OCI-LY1 (cell line): ENCODE measurements around the gene KIF21A.

Experiments
- H2AFZ ChIP-seq: fragments of 200-600 bp; sonication (generic), shearing (Covaris generic); 2 replicates; pipeline ENCODE4 v1.6.0; 2014; ENCODE audit warnings: antibody characterized with exemption, mild to moderate bottlenecking, low read length
- H3F3A ChIP-seq: fragments of 200-600 bp; sonication (generic), shearing (Covaris generic); 2 replicates; pipeline ENCODE4 v1.6.0; 2014; ENCODE audit warnings: mild to moderate bottlenecking, antibody characterized with exemption, low read length, moderate library complexity; ENCODE audit not compliant: insufficient read depth
- H3K27ac ChIP-seq: fragments of 200-600 bp; sonication (generic); 2 replicates; pipeline ENCODE4 v1.5.1; 2014; ENCODE audit warnings: low read length, mixed run types, mild to moderate bottlenecking, low read depth; ENCODE audit not compliant: poor library complexity, severe bottlenecking
- H3K27me3 ChIP-seq: fragments of 200-600 bp; sonication (generic); 2 replicates; pipeline ENCODE4 v1.6.0; 2014; ENCODE audit warnings: antibody characterized with exemption, mild to moderate bottlenecking, low read length, moderate library complexity; ENCODE audit not compliant: insufficient read depth
- H3K36me3 ChIP-seq: fragments of 200-600 bp; sonication (generic); 2 replicates; pipeline ENCODE4 v1.6.1; 2014; ENCODE audit warnings: mild to moderate bottlenecking, antibody characterized with exemption, low read length, moderate library complexity, mixed read lengths; ENCODE audit not compliant: insufficient read depth
- H3K4me1 ChIP-seq: fragments of 200-600 bp; sonication (generic); 2 replicates; pipeline ENCODE4 v1.5.1; 2014; ENCODE audit warnings: mild to moderate bottlenecking, low read length, moderate library complexity; ENCODE audit not compliant: insufficient read depth, severe bottlenecking
- H3K4me2 ChIP-seq: fragments of 200-600 bp; sonication (generic), shearing (Covaris generic); 2 replicates; pipeline ENCODE4 v1.6.1; 2014; ENCODE audit warnings: low read length
- H3K4me3 ChIP-seq: fragments of 200-600 bp; sonication (generic); 2 replicates; pipeline ENCODE4 v1.5.1; 2014; ENCODE audit warnings: low read length, low read depth, mild to moderate bottlenecking, mixed read lengths; ENCODE audit not compliant: poor library complexity, severe bottlenecking
- H3K79me2 ChIP-seq: fragments of 200-600 bp; shearing (Covaris generic); 2 replicates; pipeline ENCODE4 v1.6.1; 2016; ENCODE audit warnings: mixed run types, low read length, mixed read lengths; ENCODE audit not compliant: insufficient read depth
- H3K9ac ChIP-seq: fragments of 200-600 bp; sonication (generic), shearing (Covaris generic); 2 replicates; pipeline ENCODE4 v1.6.1; 2014; ENCODE audit warnings: mild to moderate bottlenecking, low read length, mixed read lengths
- H3K9me2 ChIP-seq: fragments of 200-600 bp; sonication (generic), shearing (Covaris generic); 2 replicates; pipeline ENCODE4 v1.6.1; 2014; ENCODE audit warnings: low read depth, mild to moderate bottlenecking, low read length, mixed read lengths
- H3K9me3 ChIP-seq: fragments of 200-600 bp; shearing (Covaris generic); 2 replicates; pipeline ENCODE4 v1.6.1; 2014; ENCODE audit warnings: low read length, mixed read lengths
- H4K20me1 ChIP-seq: fragments of 200-600 bp; sonication (generic), shearing (Covaris generic); 2 replicates; pipeline ENCODE4 v1.6.0; 2016; ENCODE audit warnings: mild to moderate bottlenecking, low read length; ENCODE audit not compliant: insufficient read depth
- EZH2 ChIP-seq: fragments of 200-600 bp; sonication (generic), shearing (Covaris generic); IDR thresholded peaks from 2 replicates; pipeline ENCODE4 v1.8.0; 2017; ENCODE audit warnings: borderline replicate concordance, mixed run types, mild to moderate bottlenecking, antibody characterized with exemption, low read length, moderate library complexity, mixed read lengths
- TF ChIP-seq, protein P1 (sequence below): fragments of 200-600 bp; sonication (generic), shearing (Covaris generic); IDR thresholded peaks from 2 replicates; pipeline ENCODE4 v1.5.1; 2017; ENCODE audit warnings: mild to moderate bottlenecking, antibody characterized with exemption, low read length, moderate library complexity, mixed read lengths

KIF21A gene

DNA sequence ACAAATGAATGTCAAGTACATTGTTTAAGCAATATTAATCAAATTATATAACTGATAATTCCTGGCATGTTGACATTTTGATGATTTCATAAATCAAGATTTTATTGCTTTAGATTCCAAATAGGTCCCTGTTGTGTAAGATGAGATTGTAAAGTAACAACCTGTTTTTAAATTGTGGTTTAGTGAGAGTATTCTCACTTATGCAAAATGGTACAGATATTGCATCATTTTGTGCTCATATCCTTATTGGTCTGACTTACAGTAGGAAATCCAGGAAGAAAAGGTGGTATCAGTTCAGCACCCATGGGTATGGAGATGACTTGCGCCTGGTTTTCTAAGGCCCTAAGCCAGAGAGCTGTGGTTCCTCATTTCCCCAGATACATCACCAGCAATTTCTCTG, 165.5 kb downstream of the KIF21A start:
- H3K4me2 ChIP-seq: no peak overlapping the region

DNA sequence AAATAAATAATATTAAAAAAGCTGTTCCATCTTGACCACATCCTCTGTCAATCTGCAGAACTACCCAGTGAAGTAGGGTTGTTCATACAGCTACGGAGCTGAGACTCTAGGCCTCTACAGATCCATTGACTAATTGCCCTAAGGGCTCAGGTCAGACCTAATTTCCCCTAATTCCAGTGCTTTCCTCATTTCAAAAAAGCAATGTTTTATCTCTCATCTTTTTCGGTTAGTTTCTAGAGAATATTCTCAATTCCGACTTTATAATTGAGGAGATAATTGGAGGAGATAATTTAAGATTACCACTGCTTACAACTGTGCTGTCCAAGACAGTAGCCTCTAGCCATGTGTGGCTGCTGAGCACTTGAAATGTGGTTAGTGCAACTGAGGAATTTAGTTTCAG, 167.1 kb downstream of the KIF21A start:
- no peaks in the 10 kb centered on the region for H4K20me1 ChIP-seq
- no peaks in the 10 kb centered on the region for H3K4me1 ChIP-seq
- H3K36me3 ChIP-seq: no peaks in the 10 kb centered on the region
- H3K4me2 ChIP-seq: no peak overlapping the region
- no peaks in the 10 kb centered on the region for H3K9me2 ChIP-seq
- no peaks in the 10 kb centered on the region for H3K9me3 ChIP-seq
- H3K27ac ChIP-seq: no peak overlapping the region
- no peak overlapping the region for H3K4me3 ChIP-seq
- no peaks in the 10 kb centered on the region for H3K27me3 ChIP-seq
- TF ChIP-seq, protein P1, sequence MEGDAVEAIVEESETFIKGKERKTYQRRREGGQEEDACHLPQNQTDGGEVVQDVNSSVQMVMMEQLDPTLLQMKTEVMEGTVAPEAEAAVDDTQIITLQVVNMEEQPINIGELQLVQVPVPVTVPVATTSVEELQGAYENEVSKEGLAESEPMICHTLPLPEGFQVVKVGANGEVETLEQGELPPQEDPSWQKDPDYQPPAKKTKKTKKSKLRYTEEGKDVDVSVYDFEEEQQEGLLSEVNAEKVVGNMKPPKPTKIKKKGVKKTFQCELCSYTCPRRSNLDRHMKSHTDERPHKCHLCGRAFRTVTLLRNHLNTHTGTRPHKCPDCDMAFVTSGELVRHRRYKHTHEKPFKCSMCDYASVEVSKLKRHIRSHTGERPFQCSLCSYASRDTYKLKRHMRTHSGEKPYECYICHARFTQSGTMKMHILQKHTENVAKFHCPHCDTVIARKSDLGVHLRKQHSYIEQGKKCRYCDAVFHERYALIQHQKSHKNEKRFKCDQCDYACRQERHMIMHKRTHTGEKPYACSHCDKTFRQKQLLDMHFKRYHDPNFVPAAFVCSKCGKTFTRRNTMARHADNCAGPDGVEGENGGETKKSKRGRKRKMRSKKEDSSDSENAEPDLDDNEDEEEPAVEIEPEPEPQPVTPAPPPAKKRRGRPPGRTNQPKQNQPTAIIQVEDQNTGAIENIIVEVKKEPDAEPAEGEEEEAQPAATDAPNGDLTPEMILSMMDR: no peak
- TF ChIP-seq EZH2: no peak
- H3K9ac ChIP-seq: no peak overlapping the region
- no peak overlapping the region for H2AFZ ChIP-seq
- H3K79me2 ChIP-seq: no peaks in the 10 kb centered on the region
- no peaks in the 10 kb centered on the region for H3F3A ChIP-seq

More for the DNA sequence above, 165.5 kb downstream of the KIF21A start:
- Histone ChIP-seq H2AFZ (no peak overlapping the region), H3K9ac (no peak overlapping the region), H3K79me2 (no peaks in the 10 kb centered on the region), H4K20me1 (no peaks in the 10 kb centered on the region), H3K27me3 (no peaks in the 10 kb centered on the region), H3K9me2 (no peaks in the 10 kb centered on the region), H3F3A (no peaks in the 10 kb centered on the region), H3K4me3 (no peak overlapping the region), H3K27ac (no peak overlapping the region), H3K4me1 (no peaks in the 10 kb centered on the region), H3K9me3 (no peaks in the 10 kb centered on the region), H3K36me3 (no peaks in the 10 kb centered on the region)
- TF ChIP-seq, protein P1: no peak
- TF ChIP-seq EZH2: no peak

DNA sequence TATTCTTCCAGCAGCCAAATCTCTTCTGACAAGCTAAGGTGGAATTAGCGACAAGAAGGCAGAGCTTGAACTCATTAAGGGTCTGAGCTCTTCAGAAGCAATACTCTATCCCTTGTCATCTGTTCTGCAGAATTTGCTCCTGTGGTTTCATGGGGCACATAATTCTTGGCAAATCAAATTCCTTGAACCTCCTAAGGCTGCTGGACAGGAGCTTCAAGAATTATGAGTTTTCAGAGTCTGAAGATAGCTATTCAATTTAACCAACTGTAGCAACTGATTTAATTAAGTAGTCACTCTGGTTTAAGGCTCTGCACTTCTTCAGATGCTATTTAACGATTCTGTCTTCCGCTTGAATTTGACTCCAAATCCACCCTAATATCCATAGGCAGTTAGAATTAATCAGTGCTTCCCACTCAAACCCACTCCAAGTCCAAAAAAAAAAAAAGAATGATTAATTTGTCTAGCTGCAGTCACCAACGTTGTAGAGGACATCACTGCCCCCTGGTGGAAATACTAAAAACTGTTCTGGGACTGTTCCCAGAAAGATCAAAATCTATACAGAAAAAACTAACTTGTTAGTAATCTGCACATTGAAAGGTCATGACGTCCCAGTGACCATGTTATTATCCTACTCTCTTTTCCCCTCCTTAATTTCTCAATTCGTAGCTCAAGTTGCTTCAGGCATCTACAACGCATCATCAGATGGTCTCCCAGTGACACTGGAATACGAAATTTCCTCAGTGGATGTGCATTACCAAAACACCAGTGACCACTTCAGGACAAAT, 169.9 kb downstream of the KIF21A start:
- Histone ChIP-seq H3K4me3 (no peak overlapping the region), H3K27me3 (no peaks in the 10 kb centered on the region), H3K4me2 (no peak overlapping the region), H3K4me1 (no peaks in the 10 kb centered on the region), H3K9ac (no peak overlapping the region), H2AFZ (no peak overlapping the region), H4K20me1 (no peaks in the 10 kb centered on the region), H3K9me2 (no peaks in the 10 kb centered on the region), H3K9me3 (no peaks in the 10 kb centered on the region), H3K79me2 (no peaks in the 10 kb centered on the region), H3F3A (no peaks in the 10 kb centered on the region), H3K36me3 (no peaks in the 10 kb centered on the region), H3K27ac (no peak overlapping the region)
- TF ChIP-seq, protein P1: peak; percentile 72
- no peak for TF ChIP-seq EZH2
